ENCODE data around the gene RRM2. TPM values are rescaled to one million over a fixed set of nuclear protein-coding genes. Genes with fewer than 3 reads are reported as not detected.

The RRM2 gene
- total and polyA plus RNA-seq, 2 of the 4 experiments (the other 2 are of a cell fraction) = 53.6 to 68.5 TPM

- Histone ChIP-seq H3K56ac (ENCODE audit: extremely low read depth, insufficient read depth, low read length) (no peak overlapping the region), H2AK9ac (replicated peaks; ENCODE audit: low read depth, low read length, poor library complexity) (no peak overlapping the region), H3K9ac (ENCODE audit: low read depth, low read length) (no peak overlapping the region), H3K4me3 (ENCODE audit: insufficient read depth, low read depth, low read length) (no peak overlapping the region), H4K20me1 (ENCODE audit: insufficient read depth, low read length) (no peaks in the 10 kb centered on the region), H3K27ac (ENCODE audit: insufficient read depth, low read length) (no peak overlapping the region), H3K27me3 (ENCODE audit: control insufficient read depth, insufficient read depth, low read length) (peaks cover 75% of the 10 kb centered on the region), H3K4ac (ENCODE audit: low read depth, low read length) (no peak overlapping the region), H4K8ac (ENCODE audit: low read depth in 2 of 2, low read length in 2 of 2) (no peak overlapping the region), H3K18ac (ENCODE audit: low read depth, low read length) (no peak overlapping the region), H3K23ac (ENCODE audit: low read depth, low read length) (no peak overlapping the region), H2BK120ac (ENCODE audit: low read depth, low read length) (no peak overlapping the region), H3K79me1 (ENCODE audit: low read depth in 1 of 2, low read length in 2 of 2) (no peaks in the 10 kb centered on the region), H3K9me3 (ENCODE audit: control insufficient read depth, insufficient read depth, low read length) (peaks cover 3% of the 10 kb centered on the region), H3K9me1 (ENCODE audit: insufficient read depth, low read length) (no peaks in the 10 kb centered on the region), H2BK15ac (ENCODE audit: low read depth, low read length) (no peak overlapping the region), H4K91ac (ENCODE audit: insufficient read depth, low read depth, low read length) (no peak overlapping the region), H2BK5ac (ENCODE audit: low read depth, low read length, poor library complexity, severe bottlenecking) (no peak overlapping the region), H2AK5ac (ENCODE audit: low read depth, low read length) (no peak overlapping the region), H3K14ac (replicated peaks; ENCODE audit: low read depth, low read length) (no peak overlapping the region), H3K4me2 (ENCODE audit: low read depth, low read length) (no peak overlapping the region), H2BK20ac (ENCODE audit: low read depth, low read length) (no peak overlapping the region), H3K36me3 (ENCODE audit: control insufficient read depth, insufficient read depth, low read length) (no peaks in the 10 kb centered on the region), H3K4me1 (ENCODE audit: control insufficient read depth, insufficient read depth, low read length) (no peaks in the 10 kb centered on the region), H2AFZ (replicated peaks; ENCODE audit: low read length, poor library complexity) (no peak overlapping the region), H4K5ac (ENCODE audit: low read depth, low read length) (no peak overlapping the region)
- ATAC-seq (ENCODE audit: low read depth) (peak; percentile 32; the same call in 1 of the 2 replicates), DNase-seq (peak; percentile 19)
- 50% methylated on average over 1 of the region's 4 CpGs; no CpG with 5 or more reads in 1 of the 2 experiments for WGBS, 2 experiments (ENCODE audit: extremely low coverage in 2 of 2, insufficient read length in 1 of 2)
- intact Hi-C loops (cut with micrococcal nuclease) (no loop called here), dilution Hi-C loops (cut with HindIII; ENCODE audit: low sequenced_read_pairs, unreplicated experiment) (no loop called here), in situ Hi-C loops (cut with MboI; ENCODE audit: low sequenced_read_pairs) (no loop called here)
- no TSS peak for BruUV-seq (replicated peaks)
- TF ChIP-seq SMC3 (IDR thresholded peaks at IDR 0.05; ENCODE audit: low read depth, low read length) (no peak), BHLHE40 (IDR thresholded peaks at IDR 0.05; ENCODE audit: low read depth, low read length) (no peak), NFE2L2 (IDR thresholded peaks at IDR 0.05; ENCODE audit: low read depth, low read length) (no peak), RCOR1 (IDR thresholded peaks at IDR 0.05; ENCODE audit: insufficient replicate concordance, low read length) (no peak), MAFK (IDR thresholded peaks at IDR 0.05; ENCODE audit: low read depth, low read length) (no peak), MAZ (IDR thresholded peaks at IDR 0.05; ENCODE audit: borderline replicate concordance, low read depth, low read length) (no peak), FOS (IDR thresholded peaks at IDR 0.05; ENCODE audit: low read depth, low read length) (no peak), RFX5 (IDR thresholded peaks at IDR 0.05; ENCODE audit: low read depth, low read length) (no peak), USF2 (IDR thresholded peaks at IDR 0.05; ENCODE audit: low read depth, low read length) (no peak), RAD21 (IDR thresholded peaks at IDR 0.05; ENCODE audit: low read length) (no peak), CHD1 (IDR thresholded peaks at IDR 0.05; ENCODE audit: low read depth, low read length) (no peak), MXI1 (IDR thresholded peaks at IDR 0.05; ENCODE audit: borderline replicate concordance, low read depth, low read length) (no peak), POLR2A (IDR thresholded peaks at IDR 0.05; ENCODE audit: low read depth, low read length) (no peak), CTCF (conservative IDR thresholded peaks at IDR 0.05; ENCODE audit: low read depth, low read length) (no peak), ELK1 (IDR thresholded peaks at IDR 0.05; ENCODE audit: borderline replicate concordance, low read depth, low read length) (no peak), CEBPB (IDR thresholded peaks at IDR 0.05; ENCODE audit: low read depth, low read length) (no peak)
- ChIA-PET POLR2A (ENCODE audit: unreplicated experiment) (no interaction called here), CTCF (interaction anchor here (0.9 kb wide), 1 partner anchor 10 kb away, joined by 4 read pairs; no protein-coding TSS in a partner anchor)
These were observed 35.6 kb upstream of the RRM2 start for GRCh38 chr2:10086950-10087349.
